ENCODE measurements around the gene HDAC4. TPM values are rescaled to one million over a fixed set of nuclear protein-coding genes. Genes with fewer than 3 reads are reported as not detected.

HDAC4 gene
- total and polyA plus RNA-seq, 7 donors = 7.9 to 329 (median 129) TPM

DNA sequence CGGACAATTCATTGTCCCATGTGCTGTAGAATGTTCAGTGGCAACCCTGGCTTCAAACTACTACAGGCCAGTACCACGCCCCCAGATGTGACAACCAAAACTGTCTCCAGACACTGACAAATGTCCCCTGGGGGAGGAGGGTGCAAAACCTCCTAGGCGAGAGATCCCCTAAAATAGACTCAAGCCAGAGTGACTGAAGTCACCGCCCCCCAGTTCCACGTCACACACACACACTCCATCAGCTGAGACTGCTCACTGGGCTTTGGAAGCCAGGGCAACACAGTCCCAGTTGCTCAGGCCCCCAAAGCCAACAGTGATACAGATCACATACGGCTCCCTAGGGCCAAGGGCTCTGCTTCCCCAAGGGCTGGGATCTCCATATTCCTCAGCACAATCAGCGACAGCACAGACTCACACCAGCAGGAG lies 19.1 kb downstream of the HDAC4 start:
- WGBS, 3 donors = 78 to 87% (median 80%) methylated on average over 7 of the region's 7 CpGs
- ATAC-seq = peak in 2 of 4 donors; percentile 9 to 24
- Histone ChIP-seq H3K27me3 (ENCODE audit: insufficient read depth in 3 of 3, low read length in 2 of 3) (no peaks in the 10 kb centered on the region), H3K36me3 (ENCODE audit: insufficient read depth in 1 of 2, low read depth in 1 of 2) (no peaks in the 10 kb centered on the region), H3K27ac (no peak overlapping the region), H3K4me3 (no peak overlapping the region), H3K4me1 (peaks cover 5% of the 10 kb centered on the region), H3K9me3 (no peaks in the 10 kb centered on the region)
- DNase-seq = no peak
- TF ChIP-seq, protein P1, sequence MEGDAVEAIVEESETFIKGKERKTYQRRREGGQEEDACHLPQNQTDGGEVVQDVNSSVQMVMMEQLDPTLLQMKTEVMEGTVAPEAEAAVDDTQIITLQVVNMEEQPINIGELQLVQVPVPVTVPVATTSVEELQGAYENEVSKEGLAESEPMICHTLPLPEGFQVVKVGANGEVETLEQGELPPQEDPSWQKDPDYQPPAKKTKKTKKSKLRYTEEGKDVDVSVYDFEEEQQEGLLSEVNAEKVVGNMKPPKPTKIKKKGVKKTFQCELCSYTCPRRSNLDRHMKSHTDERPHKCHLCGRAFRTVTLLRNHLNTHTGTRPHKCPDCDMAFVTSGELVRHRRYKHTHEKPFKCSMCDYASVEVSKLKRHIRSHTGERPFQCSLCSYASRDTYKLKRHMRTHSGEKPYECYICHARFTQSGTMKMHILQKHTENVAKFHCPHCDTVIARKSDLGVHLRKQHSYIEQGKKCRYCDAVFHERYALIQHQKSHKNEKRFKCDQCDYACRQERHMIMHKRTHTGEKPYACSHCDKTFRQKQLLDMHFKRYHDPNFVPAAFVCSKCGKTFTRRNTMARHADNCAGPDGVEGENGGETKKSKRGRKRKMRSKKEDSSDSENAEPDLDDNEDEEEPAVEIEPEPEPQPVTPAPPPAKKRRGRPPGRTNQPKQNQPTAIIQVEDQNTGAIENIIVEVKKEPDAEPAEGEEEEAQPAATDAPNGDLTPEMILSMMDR (IDR thresholded peaks at IDR 0.05) = no peak
- intact Hi-C loops (cut with DNase I) = loop anchor here in 1 of 2 donors (5.0 kb wide), 1 partner anchor 39 kb away; no protein-coding TSS in a partner anchor

DNA sequence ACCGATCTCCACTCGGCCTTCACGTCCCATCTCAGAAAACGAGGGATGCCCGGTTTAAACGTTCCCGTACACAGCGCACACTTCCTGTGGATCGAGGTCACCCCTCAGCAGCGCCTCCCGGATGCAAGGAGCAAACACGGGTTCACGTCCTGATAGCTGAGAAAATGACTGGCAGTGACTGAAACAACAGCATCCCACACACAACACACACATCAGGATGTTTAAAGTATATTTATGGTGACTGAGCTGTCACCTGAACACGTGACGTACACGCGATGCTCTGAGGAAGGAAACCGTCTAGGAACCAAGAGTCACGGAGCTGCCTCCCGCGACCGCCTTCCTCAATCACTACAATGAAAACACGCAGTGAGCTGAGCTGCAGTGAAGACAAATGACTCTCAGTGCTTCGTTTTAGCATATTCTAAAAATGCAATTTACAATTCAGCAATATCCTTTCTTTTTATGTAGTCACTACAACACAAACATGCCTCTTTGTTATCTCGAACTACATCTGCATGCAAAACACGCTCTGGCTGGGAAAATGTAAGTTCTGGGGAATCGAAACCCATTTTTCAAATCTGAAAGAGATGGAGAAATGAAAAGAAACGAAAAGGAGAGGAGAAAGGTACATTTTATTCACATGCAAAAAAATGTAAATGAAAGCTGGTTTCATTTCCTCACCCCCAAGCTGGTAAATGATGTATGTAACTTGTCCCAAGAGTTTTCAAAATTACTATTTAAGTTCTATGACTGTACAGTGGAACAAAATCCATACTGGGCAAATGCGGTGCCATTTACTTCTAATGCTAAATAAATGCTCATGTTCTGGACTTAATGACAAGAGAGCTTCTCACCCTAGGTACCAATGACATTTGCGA lies 19.8 kb downstream of the HDAC4 start:
- TF ChIP-seq, protein P1 (IDR thresholded peaks at IDR 0.05) = no peak
- Histone ChIP-seq H3K9me3 (no peaks in the 10 kb centered on the region), H3K4me1 (peaks cover 5% of the 10 kb centered on the region), H3K27me3 (ENCODE audit: insufficient read depth in 3 of 3, low read length in 2 of 3) (no peaks in the 10 kb centered on the region), H3K4me3 (peak overlapping the region; percentile 15), H3K27ac (no peak overlapping the region), H3K36me3 (ENCODE audit: insufficient read depth in 1 of 2, low read depth in 1 of 2) (no peaks in the 10 kb centered on the region)
- 70 to 76% (median 70%) methylated on average over 30 of the region's 30 CpGs for WGBS, 3 donors
- intact Hi-C loops (cut with DNase I) = loop anchor here in 1 of 2 donors (5.0 kb wide), 1 partner anchor 39 kb away; no protein-coding TSS in a partner anchor
- ATAC-seq = no peak
- peak in 1 of 2 donors; percentile 49 for DNase-seq

DNA sequence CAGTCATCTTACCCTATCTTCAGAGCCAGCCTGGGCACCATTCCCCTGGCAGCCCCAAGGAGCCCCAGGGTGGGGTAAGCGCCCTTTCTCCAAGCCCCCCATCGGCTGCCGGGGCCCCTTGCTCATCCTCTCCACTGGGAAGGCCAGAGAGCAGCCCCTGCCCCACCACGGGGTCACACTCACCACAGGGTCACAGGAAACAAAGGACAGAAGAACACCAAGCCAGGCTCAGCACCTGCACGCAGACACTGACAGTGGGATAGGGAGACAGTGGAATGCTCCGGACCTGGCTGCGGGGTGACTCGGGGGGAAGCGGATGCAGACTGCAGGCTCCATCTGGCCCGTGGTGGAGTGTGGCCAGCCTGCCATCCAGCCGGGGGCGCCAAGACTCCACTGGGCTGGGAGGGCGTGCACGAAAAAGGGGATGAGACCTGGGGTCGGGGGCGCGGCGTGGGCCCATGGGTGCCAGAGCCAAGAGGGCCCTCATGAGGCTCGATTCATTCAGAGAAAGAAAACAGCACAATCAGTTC lies 21.1 kb downstream of the HDAC4 start:
- H3K9me3 ChIP-seq = no peaks in the 10 kb centered on the region
- 92 to 94% (median 92%) methylated on average over 19 of the region's 19 CpGs for WGBS, 3 donors
- H3K4me3 ChIP-seq = no peak overlapping the region
- H3K27ac ChIP-seq = no peak overlapping the region
- peaks cover 5% of the 10 kb centered on the region for H3K4me1 ChIP-seq
- ATAC-seq = no peak
- no peaks in the 10 kb centered on the region for H3K27me3 ChIP-seq (ENCODE audit: insufficient read depth in 3 of 3, low read length in 2 of 3)
- H3K36me3 ChIP-seq (ENCODE audit: insufficient read depth in 1 of 2, low read depth in 1 of 2) = no peaks in the 10 kb centered on the region
- intact Hi-C loops (cut with DNase I) = loop anchor here in 1 of 2 donors (5.0 kb wide), 1 partner anchor 37 kb away; no protein-coding TSS in a partner anchor
- TF ChIP-seq, protein P1 (IDR thresholded peaks at IDR 0.05) = no peak
- DNase-seq = peak in 1 of 2 donors; percentile 46

DNA sequence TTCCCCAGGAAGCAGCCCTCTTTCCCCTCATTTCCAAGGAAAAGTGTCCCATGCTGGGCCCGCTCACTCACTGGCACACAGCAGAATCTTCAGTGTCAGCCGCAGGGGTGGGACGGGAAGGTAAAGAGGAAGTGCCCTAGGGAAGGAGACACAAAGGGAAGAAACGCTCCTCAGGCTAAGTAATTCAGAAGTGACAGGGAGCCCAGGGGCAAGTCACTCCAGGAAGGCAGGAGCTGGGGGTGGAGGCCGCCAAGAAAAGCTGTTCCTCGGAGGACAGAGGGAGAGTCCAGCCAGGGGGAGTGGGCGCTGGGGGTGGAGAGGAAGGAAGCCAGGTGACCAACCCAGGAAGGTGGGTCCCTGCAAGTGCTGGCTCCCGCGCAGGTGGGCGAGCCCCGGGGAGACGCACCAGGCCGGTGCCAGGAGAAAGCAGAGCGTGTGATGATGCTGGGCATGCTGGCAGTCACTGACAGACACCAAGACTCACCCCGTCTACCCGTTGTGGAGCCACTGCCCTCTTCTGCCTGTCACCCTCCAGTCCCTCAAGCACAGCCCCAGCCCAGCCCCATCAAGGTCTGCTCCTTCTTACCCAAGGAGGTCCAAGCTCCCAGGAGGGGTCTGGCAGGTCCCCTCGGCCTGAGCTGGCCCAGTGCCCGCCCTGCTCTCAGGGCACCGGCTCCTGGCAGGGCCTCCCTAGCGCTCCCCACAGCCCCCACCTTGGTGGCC lies 21.7 kb downstream of the HDAC4 start:
- 76 to 82% (median 80%) methylated on average over 20 of the region's 20 CpGs for WGBS, 3 donors
- intact Hi-C loops (cut with DNase I) = no loop called here
- H3K9me3 ChIP-seq = no peaks in the 10 kb centered on the region
- H3K4me1 ChIP-seq = peaks cover 5% of the 10 kb centered on the region
- no peaks in the 10 kb centered on the region for H3K36me3 ChIP-seq (ENCODE audit: insufficient read depth in 1 of 2, low read depth in 1 of 2)
- TF ChIP-seq, protein P1 (IDR thresholded peaks at IDR 0.05) = no peak
- ATAC-seq (peak in 1 of 4 donors; percentile 19), DNase-seq (peak in 1 of 2 donors; percentile 51)
- no peaks in the 10 kb centered on the region for H3K27me3 ChIP-seq (ENCODE audit: insufficient read depth in 3 of 3, low read length in 2 of 3)
- no peak overlapping the region for H3K4me3 ChIP-seq
- no peak overlapping the region for H3K27ac ChIP-seq

Data from psoas muscle (tissue), 8 donors.